Stimulated activated CD4-positive, alpha-beta T cell treated with anti-CD3 and anti-CD28 coated beads, Interleukin-1b, Interleukin-23, amount 100 ng/mL, for 48 hours (primary cell): ENCODE data around the gene CD5L.

Experiments
- DNase-seq: peaks from one replicate; pipeline ENCODE4 v3.0.0-alpha.2; 2020

The CD5L gene

GRCh38 chr1:157841708-157842107, at the start of gene CD5L:
Gene CD5L, minus strand, starts transcription at chr1:157841808. Its CDS starts 107 bp downstream, at chr1:157841701.
- DNase-seq, result no peak

DNA sequence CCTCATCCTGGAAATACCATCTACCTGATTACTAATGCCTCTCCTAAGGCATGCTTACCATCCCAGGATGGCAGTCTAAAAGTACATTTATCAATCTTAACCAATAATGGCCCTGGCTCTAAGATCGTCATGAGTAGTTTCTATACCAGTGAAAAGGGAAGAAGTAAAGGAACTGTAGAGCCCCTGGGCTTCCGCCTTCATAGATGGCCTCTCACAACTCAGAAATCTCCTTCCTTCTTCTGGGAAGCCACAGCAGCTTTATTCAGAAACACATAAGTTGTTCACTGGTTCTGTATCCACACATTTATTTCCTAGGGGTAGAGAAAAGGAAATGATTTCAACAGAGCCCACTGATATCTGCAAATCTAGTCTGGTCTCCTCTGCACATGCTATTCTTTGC, 41.0 kb upstream of the CD5L start:
- no peak for DNase-seq

DNA sequence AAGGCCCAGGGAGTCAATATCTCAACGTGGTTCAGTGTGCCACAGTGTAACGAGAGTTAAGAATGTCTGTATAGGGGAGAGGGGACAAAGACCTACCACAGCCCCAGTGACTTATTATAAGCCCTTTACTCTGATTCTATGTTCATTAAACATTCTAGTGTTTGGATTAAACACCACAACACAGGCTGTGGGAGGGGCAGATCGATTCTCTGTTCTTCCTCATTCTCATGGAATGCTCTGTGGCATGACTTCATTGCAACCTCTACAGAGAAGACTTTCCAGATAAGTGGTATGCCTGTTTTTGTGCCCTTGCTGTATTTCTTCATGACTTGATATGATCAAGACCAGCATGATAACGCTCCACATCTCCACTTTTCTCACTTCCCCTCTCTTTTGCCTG, 39.0 kb upstream of the CD5L start:
- no peak for DNase-seq

GRCh38 chr1:157878059-157878458, 36.5 kb upstream of the CD5L start:
- DNase-seq, result no peak

DNA sequence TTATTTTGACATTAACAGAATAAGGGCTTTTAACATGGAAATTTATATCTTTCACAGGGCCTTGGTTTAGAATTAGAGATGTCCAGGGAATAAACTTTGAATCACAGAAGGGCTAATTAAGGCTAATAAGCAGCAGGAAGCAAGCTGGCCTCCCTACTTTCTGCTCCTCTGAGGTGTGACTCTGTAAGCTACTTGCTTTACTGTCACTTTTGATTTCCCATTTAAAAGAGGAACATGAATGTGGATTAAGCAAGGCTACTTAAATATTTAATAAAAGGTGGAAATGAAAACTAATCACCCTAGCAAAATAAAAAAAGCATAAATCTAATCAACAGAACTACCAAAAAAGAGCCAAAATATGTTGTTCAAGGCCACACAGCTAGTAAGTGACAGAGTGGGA, 28.9 kb upstream of the CD5L start:
- no peak for DNase-seq

GRCh38 chr1:157868654-157869053, 27.0 kb upstream of the CD5L start:
- DNase-seq, result no peak

DNA sequence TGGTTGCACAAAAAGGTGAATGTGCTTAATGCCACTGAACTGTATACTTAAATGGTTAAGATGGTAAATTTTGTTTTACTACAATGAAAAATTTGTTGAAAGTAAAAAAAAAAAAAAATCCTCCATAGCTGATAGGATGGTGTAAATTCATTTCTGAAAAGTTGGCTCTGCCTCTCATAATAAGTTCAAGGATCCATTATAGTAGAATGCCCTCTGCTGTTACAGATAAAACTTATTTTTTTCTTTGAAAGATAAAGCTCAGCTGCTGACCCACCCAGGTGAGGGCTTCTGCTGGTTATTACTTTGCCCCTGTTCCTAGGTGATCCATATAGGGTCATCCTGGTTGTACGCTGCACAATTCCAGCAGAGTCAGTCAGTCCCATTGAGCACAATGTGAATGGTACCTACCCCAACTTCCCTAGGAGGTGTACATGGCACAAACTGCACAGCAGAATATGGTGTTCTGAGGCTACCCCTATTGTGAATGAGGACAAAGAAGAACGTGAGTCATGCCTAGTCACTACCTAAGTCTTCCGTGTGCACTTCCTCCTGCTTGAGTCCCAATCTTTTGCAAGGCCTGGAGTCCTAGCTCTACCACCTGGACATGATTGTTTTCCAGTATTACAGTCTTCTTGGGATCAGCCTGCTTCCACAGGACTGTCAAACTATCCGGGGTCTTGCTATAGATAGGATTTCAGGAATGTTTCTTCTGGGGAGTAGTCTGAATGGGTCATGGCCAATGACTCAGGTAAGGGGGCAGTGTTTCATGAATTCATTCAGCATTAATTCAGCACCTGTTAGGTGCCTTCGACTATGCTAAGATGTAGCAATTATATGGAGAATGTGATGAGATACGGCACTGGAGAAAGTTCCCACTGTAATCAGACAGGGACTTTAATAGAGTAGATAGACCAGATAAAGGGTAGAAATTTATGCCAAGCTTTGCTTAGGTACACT, 20.8 kb upstream of the CD5L start:
- no peak for DNase-seq

DNA sequence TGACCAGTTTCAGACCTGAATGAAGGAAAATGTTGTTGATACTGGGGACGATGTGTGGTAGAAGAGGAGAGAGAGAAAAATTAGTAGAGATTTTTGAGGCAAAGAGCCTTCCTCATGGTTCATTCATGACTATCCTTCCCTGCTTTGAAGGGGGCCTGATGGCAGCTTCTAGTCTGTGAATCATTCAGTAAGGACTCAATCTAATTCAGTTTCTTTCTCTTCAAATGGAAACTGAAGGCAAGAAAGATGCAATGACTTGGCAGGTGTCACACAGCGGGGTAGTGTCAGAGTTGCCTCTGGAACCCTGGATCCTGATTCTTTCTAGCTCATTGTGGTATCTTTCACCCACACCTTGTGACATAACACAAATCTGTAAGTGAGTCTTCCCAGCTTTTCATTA, 14.9 kb upstream of the CD5L start:
- no peak for DNase-seq

GRCh38 chr1:157852476-157852875, 10.9 kb upstream of the CD5L start:
- DNase-seq, result no peak

- DNase-seq, result no peak
These were observed 7.7 kb upstream of the CD5L start for GRCh38 chr1:157849229-157849875.

GRCh38 chr1:157844089-157844830, 2.7 kb upstream of the CD5L start:
- no peak for DNase-seq

- no peak for DNase-seq
These were observed 1.3 kb upstream of the CD5L start for GRCh38 chr1:157842939-157843338.

- DNase-seq, result no peak
These were observed 2.6 kb downstream of the CD5L start for GRCh38 chr1:157838966-157839365.

GRCh38 chr1:157834430-157834829, 7.2 kb downstream of the CD5L start:
- DNase-seq, result no peak

GRCh38 chr1:157833145-157833544, 8.5 kb downstream of the CD5L start:
- DNase-seq, result no peak

DNA sequence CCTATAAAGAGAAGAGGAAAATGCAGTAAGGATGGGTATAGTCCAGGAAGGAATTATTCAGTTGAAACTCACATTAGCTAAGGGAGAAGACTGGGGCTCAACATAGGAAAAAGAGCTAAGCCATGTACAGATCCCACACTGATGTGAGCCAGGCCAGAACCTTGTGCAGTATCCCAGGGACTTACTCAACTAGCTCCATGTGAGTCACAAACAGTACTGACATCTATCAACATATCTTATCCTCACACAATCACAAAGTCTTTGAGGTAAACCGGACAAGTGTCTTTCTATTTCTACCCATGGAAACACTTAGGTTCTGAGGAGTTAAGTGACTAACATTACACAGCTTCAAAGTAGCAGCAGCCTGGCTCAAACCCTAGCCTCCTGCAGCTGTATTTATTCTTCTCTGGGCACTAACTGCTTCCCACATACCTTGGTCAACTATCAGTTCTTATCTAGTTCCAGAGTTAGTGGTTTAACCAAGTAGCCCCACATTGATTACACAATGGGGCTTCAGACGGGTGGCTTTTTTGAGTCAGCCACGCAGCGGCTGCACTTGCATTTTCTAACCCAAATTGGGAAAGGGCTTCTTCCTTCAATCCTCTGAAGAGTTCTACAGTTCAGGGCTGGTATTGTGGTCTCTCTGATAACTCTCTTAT, 9.5 kb downstream of the CD5L start:
- no peak for DNase-seq

DNA sequence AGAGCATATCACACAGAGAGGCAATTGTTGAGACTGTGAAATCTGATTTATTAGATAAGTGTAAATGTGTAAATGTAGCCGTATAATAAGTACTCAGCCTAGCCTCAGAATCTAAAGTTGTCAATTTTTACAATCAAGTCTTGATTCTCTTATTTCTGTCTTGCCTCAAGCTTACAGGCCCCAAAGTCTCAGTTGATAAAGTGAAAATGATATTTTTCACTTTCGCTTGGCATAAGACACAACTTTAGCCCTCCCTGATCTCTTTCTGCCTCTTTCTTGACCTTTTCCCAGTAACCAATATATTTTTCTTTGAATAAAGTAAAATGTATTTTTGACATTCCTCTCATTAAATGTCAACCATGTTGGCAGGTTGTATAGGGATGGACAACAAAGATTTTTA, 10.7 kb downstream of the CD5L start:
- no peak for DNase-seq

- no peak for DNase-seq
These were observed 11.9 kb downstream of the CD5L start for GRCh38 chr1:157829711-157830110.

- no peak for DNase-seq
These were observed 12.4 kb downstream of the CD5L start for GRCh38 chr1:157829210-157829609.

GRCh38 chr1:157820299-157820698, 21.3 kb downstream of the CD5L start:
- no peak for DNase-seq

DNA sequence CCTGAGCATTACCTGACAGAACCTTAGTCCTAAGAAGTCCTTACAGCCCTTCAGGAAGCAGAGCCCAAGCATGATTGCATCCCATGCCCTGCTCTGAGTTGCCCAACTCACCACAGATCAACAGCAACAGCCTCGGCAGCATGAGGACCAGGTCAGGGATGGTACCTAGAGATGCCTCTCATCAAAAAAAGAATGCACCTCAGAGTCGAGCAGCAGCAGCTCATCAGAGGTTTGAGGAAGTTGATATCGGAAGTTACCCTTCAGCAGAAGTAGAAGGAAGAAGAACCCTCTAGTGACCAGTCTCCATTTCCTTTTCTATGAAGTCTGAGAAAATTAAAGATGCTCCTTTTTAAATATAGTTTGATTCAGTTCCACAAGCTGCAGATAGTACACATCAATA, 21.7 kb downstream of the CD5L start, which contains the start of gene FCRL1:
Gene FCRL1 (minus strand): TSS at position 225 of the 400 bp plus-strand sequence. CDS start 83 bp downstream, at position 142.
- no peak for DNase-seq

GRCh38 chr1:157819215-157819614, 22.4 kb downstream of the CD5L start:
- no peak for DNase-seq

DNA sequence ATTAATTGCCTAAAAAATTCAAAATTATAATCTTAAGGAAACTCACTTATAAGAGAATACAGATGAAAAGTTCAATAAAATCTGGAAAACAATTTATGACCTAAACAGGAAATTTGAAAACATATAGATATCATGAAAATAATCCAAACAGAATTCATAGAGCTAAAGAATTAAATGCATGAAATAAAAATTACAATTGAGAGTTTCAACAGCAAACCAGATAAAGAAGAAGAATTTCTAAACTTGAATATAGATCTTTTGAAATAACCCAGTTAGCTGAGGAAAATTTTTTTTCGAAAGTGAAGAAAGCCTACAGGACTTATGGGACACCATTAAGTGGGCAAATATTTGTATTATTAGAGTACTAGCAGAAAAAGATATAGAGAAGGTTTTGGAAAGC, 28.3 kb downstream of the CD5L start:
- DNase-seq, result no peak
